GM19043 (cell line): ENCODE measurements around the gene TMEM94.

Experiments used
- ATAC-seq: cut with Tn5 transposase; IDR thresholded peaks from one replicate; pipeline ENCODE4 v1.9.1; 2021; ENCODE audit warnings: low read depth; ENCODE audit not compliant: unreplicated experiment

TMEM94 gene

GRCh38 chr17:75493476-75494129 is 37.2 kb downstream of the TMEM94 start:
- no peak for ATAC-seq

DNA sequence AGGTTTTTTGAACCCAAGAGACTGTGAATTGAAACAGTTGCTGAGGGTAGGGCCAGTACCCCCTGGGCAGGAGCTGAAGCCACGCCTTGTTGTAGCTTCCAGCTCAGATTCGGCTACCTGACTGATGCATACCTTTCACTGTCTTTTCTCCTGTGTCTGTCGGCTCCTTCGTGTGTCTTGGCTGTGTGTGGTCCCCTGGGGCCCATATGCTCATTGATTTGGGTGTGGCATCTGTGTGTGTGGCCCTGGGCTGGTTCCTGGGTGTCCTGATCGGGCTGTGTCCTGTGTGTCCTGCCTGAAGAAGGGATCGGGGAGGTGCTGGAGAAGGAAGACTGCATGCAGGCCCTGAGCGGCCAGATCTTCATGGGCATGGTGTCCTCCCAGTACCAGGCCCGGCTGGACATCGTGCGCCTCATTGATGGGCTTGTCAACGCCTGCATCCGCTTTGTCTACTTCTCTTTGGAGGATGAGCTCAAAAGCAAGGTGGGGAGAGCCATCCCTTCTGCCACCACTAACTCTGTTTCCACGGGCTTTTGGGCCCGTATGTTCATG is 38.0 kb downstream of the TMEM94 start:
- no peak for ATAC-seq

- ATAC-seq = no peak
These were observed 39.6 kb downstream of the TMEM94 start for GRCh38 chr17:75496005-75496404.

GRCh38 chr17:75498039-75498725 is 41.7 kb downstream of the TMEM94 start:
- ATAC-seq = no peak

GRCh38 chr17:75498726-75499213 is 42.3 kb downstream of the TMEM94 start:
- ATAC-seq = no peak

- ATAC-seq = no peak
These were observed 43.0 kb downstream of the TMEM94 start for GRCh38 chr17:75499313-75500022.

DNA sequence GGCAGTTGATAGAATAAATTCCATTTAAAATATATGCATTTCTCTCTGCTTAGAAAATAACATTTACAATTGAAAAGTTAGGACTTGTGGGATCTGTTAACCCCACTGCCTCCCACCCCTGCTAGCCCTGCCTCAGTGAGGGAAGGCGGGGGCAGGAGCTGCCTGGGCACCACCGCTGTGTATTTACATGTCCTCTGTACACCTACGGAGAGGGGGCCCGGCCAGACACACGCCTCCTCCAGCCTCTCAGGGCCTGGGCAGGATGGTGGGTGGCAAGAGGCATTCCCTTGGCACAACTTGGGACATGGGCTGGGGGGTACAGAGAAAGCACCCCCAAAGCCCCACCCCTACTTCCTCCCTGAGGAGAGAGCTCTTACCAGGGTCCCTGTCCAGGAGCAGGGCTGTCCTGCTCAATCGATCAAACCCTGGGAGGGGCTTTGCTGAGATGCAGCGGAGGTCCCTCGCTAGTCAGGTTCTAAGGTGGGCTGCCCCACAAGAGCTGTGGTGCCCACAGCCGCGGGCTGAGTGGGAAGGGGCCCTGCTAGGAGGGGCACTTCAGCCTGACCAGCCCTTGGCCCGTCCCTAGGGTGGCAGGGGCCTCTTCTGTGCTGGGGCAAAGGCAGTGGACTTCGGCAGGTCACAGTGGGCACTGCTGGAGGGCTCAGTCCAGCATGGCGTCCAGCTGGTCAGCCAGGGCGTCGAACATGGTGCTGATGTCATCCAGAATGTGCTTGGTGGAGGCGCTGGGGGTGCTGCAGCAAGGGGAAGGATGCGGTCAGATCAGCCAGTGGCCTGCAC is 44.2 kb downstream of the TMEM94 start:
- ATAC-seq = no peak

DNA sequence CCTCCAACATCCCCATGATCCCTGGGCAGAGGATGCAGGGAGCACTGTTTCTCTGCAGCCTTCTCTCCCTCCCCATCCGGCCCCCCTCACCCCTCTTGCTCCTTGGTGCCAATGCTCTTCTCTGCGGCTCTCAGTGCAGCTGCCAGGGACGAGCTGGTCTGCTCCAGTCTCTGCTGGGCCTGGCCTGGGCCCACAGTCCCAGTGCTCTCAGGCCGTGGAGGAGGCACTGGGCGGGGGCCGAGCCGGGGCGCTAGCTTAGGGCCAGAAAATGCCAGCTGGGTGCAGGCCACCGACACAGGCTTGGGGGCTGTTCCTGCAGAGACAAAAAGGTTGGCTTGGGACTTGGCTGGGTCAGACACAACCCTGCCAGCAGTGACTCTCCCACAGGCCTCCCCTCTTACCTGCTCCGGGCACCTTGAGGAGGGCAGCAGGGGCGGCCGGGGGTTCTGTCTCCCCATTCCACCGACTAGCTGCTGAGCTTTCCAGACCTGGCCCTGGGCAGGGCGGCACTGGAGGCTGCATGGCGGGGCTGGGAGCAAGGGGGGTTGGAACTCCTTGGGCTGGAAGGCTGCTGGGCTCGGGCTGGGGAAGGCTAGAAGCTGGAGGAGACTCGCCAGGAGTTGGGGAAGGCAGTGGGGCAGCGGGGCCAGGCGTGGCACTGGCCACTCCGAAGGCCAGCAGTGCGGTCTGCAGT is 45.1 kb downstream of the TMEM94 start:
- ATAC-seq = no peak

GRCh38 chr17:75502072-75502720 is 45.8 kb downstream of the TMEM94 start:
- ATAC-seq = no peak

GRCh38 chr17:75502721-75503329 is 46.4 kb downstream of the TMEM94 start:
- no peak for ATAC-seq

- ATAC-seq = no peak
These were observed 47.0 kb downstream of the TMEM94 start for GRCh38 chr17:75503337-75503950.

GRCh38 chr17:75503976-75504346 is 47.5 kb downstream of the TMEM94 start:
- ATAC-seq = no peak

- no peak for ATAC-seq
These were observed 48.1 kb downstream of the TMEM94 start for GRCh38 chr17:75504347-75505151.

GRCh38 chr17:75505152-75505409 is 48.6 kb downstream of the TMEM94 start:
- no peak for ATAC-seq

- ATAC-seq = no peak
These were observed 49.2 kb downstream of the TMEM94 start for GRCh38 chr17:75505640-75506039.

DNA sequence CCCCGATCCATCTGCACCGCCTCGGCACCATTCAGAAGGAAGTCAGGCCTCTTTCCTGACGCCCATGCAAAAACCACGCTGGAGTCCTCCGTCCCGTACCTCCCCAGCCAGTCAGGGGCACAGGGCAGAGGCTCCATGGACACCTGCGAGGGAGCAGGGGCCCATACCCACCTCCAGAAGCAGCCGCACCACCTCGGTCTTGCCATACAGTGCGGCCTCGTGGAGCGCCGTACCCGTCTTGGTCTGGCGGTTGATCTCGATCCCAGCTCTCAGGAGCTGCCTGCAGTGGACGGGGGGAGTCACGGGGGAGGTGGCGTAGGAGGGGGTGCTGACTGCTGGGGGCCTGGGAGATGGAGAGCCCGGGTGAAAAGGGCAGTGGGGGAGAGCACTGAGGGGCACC is 49.7 kb downstream of the TMEM94 start:
- ATAC-seq = no peak

- no peak for ATAC-seq
These were observed 50.5 kb downstream of the TMEM94 start for GRCh38 chr17:75506888-75507287.
